Kidney glomerular epithelial cell (primary cell): ENCODE results near the gene COX8C.
"Not testable (repeated sequence)": the region's sequence is repeated elsewhere in the genome, so short reads cannot be mapped to it uniquely, and the experiment has no call there.

Experiments used
- DNase-seq: peaks from one replicate; lab custom pipeline; 2025; lab: John Stamatoyannopoulos, UW

The COX8C gene

GRCh38 chr14:93369713-93370266, 22.8 kb downstream of the COX8C start:
- DNase-seq: no peak

- no peak for DNase-seq
Observed at GRCh38 chr14:93375673-93376156, 28.7 kb downstream of the COX8C start.

- DNase-seq: no peak
Observed at GRCh38 chr14:93379831-93380230, 32.8 kb downstream of the COX8C start.

GRCh38 chr14:93381644-93382043, 34.7 kb downstream of the COX8C start:
- DNase-seq: no peak

GRCh38 chr14:93384256-93384655, 37.3 kb downstream of the COX8C start:
- not testable (repeated sequence) for DNase-seq

- DNase-seq: no peak
Observed at GRCh38 chr14:93395231-93395630, 48.2 kb downstream of the COX8C start.

GRCh38 chr14:93396456-93396855, 49.5 kb downstream of the COX8C start:
- no peak for DNase-seq
